Sigmoid colon (tissue), 4 donors: ENCODE measurements around the gene MPZL2.

ENCODE experiments used
- POLR2AphosphoS5 ChIP-seq, 4 donors: sonication (generic); formaldehyde crosslinking; IDR thresholded peaks; one replicate each; pipeline ENCODE4 v1.6.1; 2017; ENCODE audit warnings: antibody characterized with exemption in 4 of 4
- TF ChIP-seq, protein P1 (sequence below), 4 experiments: fragments of 450-650 bp in 3 of 4; fragments of 200-600 bp in 1 of 4; IDR thresholded peaks; one replicate each; pipeline ENCODE4 v1.5.1; 2016 to 2019; ENCODE audit warnings: antibody characterized with exemption in 4 of 4, mild to moderate bottlenecking in 3 of 4, moderate library complexity in 2 of 4

DNA sequence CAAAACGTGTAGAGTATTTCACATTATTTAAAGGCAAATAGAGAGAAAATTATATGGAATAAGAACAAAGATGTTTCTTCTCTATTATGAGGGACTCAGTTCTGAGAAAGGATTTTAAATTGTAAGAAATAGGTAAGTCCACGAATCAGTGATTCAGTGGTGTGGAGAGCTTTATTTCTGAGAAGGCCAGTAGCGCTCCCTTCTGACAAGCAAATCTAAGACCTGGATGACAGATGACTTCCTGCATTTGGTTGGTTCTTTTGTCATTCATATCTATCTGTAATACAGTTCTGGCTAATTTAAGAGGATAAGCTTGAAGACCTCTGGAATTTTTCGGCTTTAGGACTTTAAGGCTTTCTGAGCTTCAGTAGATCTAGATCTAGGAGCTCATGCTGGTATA, 47.4 kb upstream of the MPZL2 start:
- TF ChIP-seq, protein P1, sequence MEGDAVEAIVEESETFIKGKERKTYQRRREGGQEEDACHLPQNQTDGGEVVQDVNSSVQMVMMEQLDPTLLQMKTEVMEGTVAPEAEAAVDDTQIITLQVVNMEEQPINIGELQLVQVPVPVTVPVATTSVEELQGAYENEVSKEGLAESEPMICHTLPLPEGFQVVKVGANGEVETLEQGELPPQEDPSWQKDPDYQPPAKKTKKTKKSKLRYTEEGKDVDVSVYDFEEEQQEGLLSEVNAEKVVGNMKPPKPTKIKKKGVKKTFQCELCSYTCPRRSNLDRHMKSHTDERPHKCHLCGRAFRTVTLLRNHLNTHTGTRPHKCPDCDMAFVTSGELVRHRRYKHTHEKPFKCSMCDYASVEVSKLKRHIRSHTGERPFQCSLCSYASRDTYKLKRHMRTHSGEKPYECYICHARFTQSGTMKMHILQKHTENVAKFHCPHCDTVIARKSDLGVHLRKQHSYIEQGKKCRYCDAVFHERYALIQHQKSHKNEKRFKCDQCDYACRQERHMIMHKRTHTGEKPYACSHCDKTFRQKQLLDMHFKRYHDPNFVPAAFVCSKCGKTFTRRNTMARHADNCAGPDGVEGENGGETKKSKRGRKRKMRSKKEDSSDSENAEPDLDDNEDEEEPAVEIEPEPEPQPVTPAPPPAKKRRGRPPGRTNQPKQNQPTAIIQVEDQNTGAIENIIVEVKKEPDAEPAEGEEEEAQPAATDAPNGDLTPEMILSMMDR (IDR thresholded peaks at IDR 0.05): no peak
- no peak for TF ChIP-seq POLR2AphosphoS5 (IDR thresholded peaks at IDR 0.05)
